Activated CD4-positive, alpha-beta T cell treated with anti-CD3 and anti-CD28 coated beads for 1 hour (primary cell): Measurements from ENCODE around the gene PRKCE.

Source experiments
- DNase-seq: peaks from one replicate; pipeline ENCODE4 v3.0.0-alpha.2; 2020

The PRKCE gene

GRCh38 chr2:45919711-45920111, 268.2 kb downstream of the PRKCE start:
- no peak for DNase-seq

GRCh38 chr2:45921921-45922320, 270.4 kb downstream of the PRKCE start:
- no peak for DNase-seq

GRCh38 chr2:45922577-45922988, 271.1 kb downstream of the PRKCE start:
- no peak for DNase-seq

GRCh38 chr2:45923701-45924100, 272.2 kb downstream of the PRKCE start:
- no peak for DNase-seq

- DNase-seq, result no peak
Observed at GRCh38 chr2:45925026-45925425, 273.6 kb downstream of the PRKCE start.

GRCh38 chr2:45925636-45926366, 274.3 kb downstream of the PRKCE start:
- DNase-seq, result no peak

- DNase-seq, result no peak
Observed at GRCh38 chr2:45928946-45929345, 277.5 kb downstream of the PRKCE start.

GRCh38 chr2:45929674-45930395, 278.4 kb downstream of the PRKCE start:
- DNase-seq, result no peak

- no peak for DNase-seq
Observed at GRCh38 chr2:45930396-45930792, 278.9 kb downstream of the PRKCE start.

GRCh38 chr2:45932278-45932975, 281.0 kb downstream of the PRKCE start:
- no peak for DNase-seq

GRCh38 chr2:45935791-45936622, 284.5 kb downstream of the PRKCE start:
- DNase-seq, result peak; percentile 18

- DNase-seq, result no peak
Observed at GRCh38 chr2:45936623-45936979, 285.1 kb downstream of the PRKCE start.

GRCh38 chr2:45937990-45938389, 286.5 kb downstream of the PRKCE start:
- no peak for DNase-seq

GRCh38 chr2:45938649-45939511, 287.4 kb downstream of the PRKCE start:
- no peak for DNase-seq

GRCh38 chr2:45941531-45942236, 290.2 kb downstream of the PRKCE start:
- no peak for DNase-seq

- DNase-seq, result no peak
Observed at GRCh38 chr2:45942237-45942738, 290.8 kb downstream of the PRKCE start.

GRCh38 chr2:45943219-45944044, 292.0 kb downstream of the PRKCE start:
- DNase-seq, result no peak

GRCh38 chr2:45944074-45944473, 292.6 kb downstream of the PRKCE start:
- no peak for DNase-seq

GRCh38 chr2:45945302-45945717, 293.8 kb downstream of the PRKCE start:
- no peak for DNase-seq

GRCh38 chr2:45946023-45946422, 294.5 kb downstream of the PRKCE start:
- DNase-seq, result no peak
